Gastroesophageal sphincter (tissue), 4 donors: Measurements from ENCODE around the gene SMIM21. TPM values are rescaled to one million over a fixed set of nuclear protein-coding genes. Genes with fewer than 3 reads are reported as not detected.

ENCODE experiments used
- ATAC-seq: fragments of 150-250 bp; one replicate; pipeline ENCODE4 v1.9.1; 2016; ENCODE audit warnings: mild to moderate bottlenecking, moderate library complexity
- H3K27ac ChIP-seq, 4 donors: fragments of 200-600 bp; sonication (generic) in 3 of 4; 1 replicate in 3 of 4; 2 replicates in 1 of 4; pipeline ENCODE4 v1.5.1; 2016 to 2019
- H3K27me3 ChIP-seq: fragments of 200-600 bp; sonication (generic); one replicate; pipeline ENCODE4 v1.5.1; 2019
- H3K36me3 ChIP-seq, 2 donors: fragments of 200-600 bp; sonication (generic); one replicate each; pipeline ENCODE4 v1.5.1; 2019; ENCODE audit warnings: control low read depth in 1 of 2
- H3K4me1 ChIP-seq, 3 donors: fragments of 200-600 bp; sonication (generic); 1 replicate in 2 of 3; 2 replicates in 1 of 3; pipeline ENCODE4 v1.5.1; 2016 to 2019; ENCODE audit warnings: control low read depth in 2 of 3
- H3K4me3 ChIP-seq, 2 donors: fragments of 200-600 bp; sonication (generic); one replicate each; pipeline ENCODE4 v1.5.1; 2019; ENCODE audit warnings: mild to moderate bottlenecking in 1 of 2, moderate library complexity in 1 of 2
- H3K9me3 ChIP-seq, 3 donors: fragments of 200-600 bp; sonication (generic); one replicate each; pipeline ENCODE4 v1.5.1; 2017 to 2019; ENCODE audit warnings: control low read depth in 2 of 3
- EP300 ChIP-seq: sonication (generic); formaldehyde crosslinking; IDR thresholded peaks from one replicate; pipeline ENCODE4 v1.6.1; 2017; ENCODE audit warnings: antibody characterized with exemption, mild to moderate bottlenecking
- POLR2A ChIP-seq, 2 donors: fragments of 450-650 bp; IDR thresholded peaks; one replicate each; pipeline ENCODE4 v1.6.1; 2017; ENCODE audit warnings: antibody characterized with exemption in 2 of 2, mild to moderate bottlenecking in 2 of 2, moderate library complexity in 1 of 2
- POLR2AphosphoS5 ChIP-seq: sonication (generic); formaldehyde crosslinking; IDR thresholded peaks from one replicate; pipeline ENCODE4 v1.6.1; 2017; ENCODE audit warnings: antibody characterized with exemption
- WGBS, 2 donors: methylation state at CpG; one replicate each; pipeline ENCODE4 v1.1.5; 2018; ENCODE audit warnings: low coverage in 1 of 2; 5-methylcytosine and 5-hydroxymethylcytosine counted together
- total RNA-seq, 4 donors: library from RNA; depleted of rRNA; stranded (reverse); fragments of >200 nt; gene quantifications; one replicate each; pipeline ENCODE4 v1.1.0, GENCODE V29; 2016
- TF ChIP-seq, protein P1 (sequence below), 4 experiments: fragments of 200-600 bp in 2 of 4; fragments of 450-650 bp in 2 of 4; sonication (generic) in 1 of 4; IDR thresholded peaks; one replicate each; pipeline ENCODE4 v1.5.1; 2017 to 2019; ENCODE audit warnings: antibody characterized with exemption in 4 of 4, mild to moderate bottlenecking in 2 of 4, moderate library complexity in 2 of 4

The SMIM21 gene
- total RNA-seq, 4 donors from 2014 or later, result not detected

DNA sequence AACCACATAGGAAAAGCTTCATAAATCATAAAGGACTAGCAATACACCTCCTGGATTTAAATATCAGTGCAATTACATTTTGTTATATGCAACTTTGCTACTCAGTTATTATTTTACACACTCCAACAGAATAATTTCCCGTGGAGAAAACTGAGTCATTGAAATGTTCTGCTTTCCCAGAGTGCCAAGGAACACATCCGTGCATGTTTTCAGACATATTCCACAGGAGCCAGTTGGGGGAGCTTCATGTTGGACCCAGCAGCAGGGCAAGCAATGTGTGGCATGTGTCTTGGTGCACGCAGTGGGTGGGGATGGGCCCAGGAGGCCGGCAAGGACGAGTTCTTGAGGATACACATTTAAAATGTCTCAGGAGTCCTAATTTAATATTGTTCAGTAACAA, 14.4 kb upstream of the SMIM21 start:
- TF ChIP-seq POLR2AphosphoS5 (no peak), EP300 (no peak), POLR2A (IDR thresholded peaks at IDR 0.05) (no peak)
- TF ChIP-seq, protein P1, sequence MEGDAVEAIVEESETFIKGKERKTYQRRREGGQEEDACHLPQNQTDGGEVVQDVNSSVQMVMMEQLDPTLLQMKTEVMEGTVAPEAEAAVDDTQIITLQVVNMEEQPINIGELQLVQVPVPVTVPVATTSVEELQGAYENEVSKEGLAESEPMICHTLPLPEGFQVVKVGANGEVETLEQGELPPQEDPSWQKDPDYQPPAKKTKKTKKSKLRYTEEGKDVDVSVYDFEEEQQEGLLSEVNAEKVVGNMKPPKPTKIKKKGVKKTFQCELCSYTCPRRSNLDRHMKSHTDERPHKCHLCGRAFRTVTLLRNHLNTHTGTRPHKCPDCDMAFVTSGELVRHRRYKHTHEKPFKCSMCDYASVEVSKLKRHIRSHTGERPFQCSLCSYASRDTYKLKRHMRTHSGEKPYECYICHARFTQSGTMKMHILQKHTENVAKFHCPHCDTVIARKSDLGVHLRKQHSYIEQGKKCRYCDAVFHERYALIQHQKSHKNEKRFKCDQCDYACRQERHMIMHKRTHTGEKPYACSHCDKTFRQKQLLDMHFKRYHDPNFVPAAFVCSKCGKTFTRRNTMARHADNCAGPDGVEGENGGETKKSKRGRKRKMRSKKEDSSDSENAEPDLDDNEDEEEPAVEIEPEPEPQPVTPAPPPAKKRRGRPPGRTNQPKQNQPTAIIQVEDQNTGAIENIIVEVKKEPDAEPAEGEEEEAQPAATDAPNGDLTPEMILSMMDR (IDR thresholded peaks at IDR 0.05), result no peak
- no peak for ATAC-seq
- H3K4me3 ChIP-seq, result no peak overlapping the region
- no peaks in the 10 kb centered on the region for H3K4me1 ChIP-seq
- WGBS, 2 donors, result 77 to 88% methylated on average over 2 to 4 of the region's 5 CpGs
- no peaks in the 10 kb centered on the region for H3K36me3 ChIP-seq
- no peaks in the 10 kb centered on the region for H3K9me3 ChIP-seq
- peaks cover 14% of the 10 kb centered on the region for H3K27me3 ChIP-seq
- no peak overlapping the region for H3K27ac ChIP-seq

GRCh38 chr18:75439348-75439747, 11.8 kb upstream of the SMIM21 start:
- no peaks in the 10 kb centered on the region for H3K9me3 ChIP-seq
- H3K4me3 ChIP-seq, result no peak overlapping the region
- H3K4me1 ChIP-seq, result no peaks in the 10 kb centered on the region
- no peaks in the 10 kb centered on the region for H3K36me3 ChIP-seq
- H3K27me3 ChIP-seq, result peaks cover 14% of the 10 kb centered on the region
- ATAC-seq, result no peak
- H3K27ac ChIP-seq, result no peak overlapping the region
- WGBS, 2 donors, result 82 to 88% methylated on average over 3 to 4 of the region's 4 CpGs
- TF ChIP-seq POLR2A (IDR thresholded peaks at IDR 0.05) (no peak), EP300 (no peak), POLR2AphosphoS5 (no peak)
- TF ChIP-seq, protein P1 (IDR thresholded peaks at IDR 0.05), result no peak

- no peak overlapping the region for H3K4me3 ChIP-seq
- H3K9me3 ChIP-seq, result no peaks in the 10 kb centered on the region
- H3K36me3 ChIP-seq, result no peaks in the 10 kb centered on the region
- no peak overlapping the region for H3K27ac ChIP-seq
- no peak for ATAC-seq
- 47 to 58% methylated on average over 2 to 3 of the region's 3 CpGs for WGBS, 2 donors
- H3K27me3 ChIP-seq, result peaks cover 14% of the 10 kb centered on the region
- TF ChIP-seq POLR2A (IDR thresholded peaks at IDR 0.05) (no peak), POLR2AphosphoS5 (no peak), EP300 (no peak)
- TF ChIP-seq, protein P1 (IDR thresholded peaks at IDR 0.05), result no peak
- no peaks in the 10 kb centered on the region for H3K4me1 ChIP-seq
These were observed 11.4 kb upstream of the SMIM21 start for GRCh38 chr18:75438891-75439290.

DNA sequence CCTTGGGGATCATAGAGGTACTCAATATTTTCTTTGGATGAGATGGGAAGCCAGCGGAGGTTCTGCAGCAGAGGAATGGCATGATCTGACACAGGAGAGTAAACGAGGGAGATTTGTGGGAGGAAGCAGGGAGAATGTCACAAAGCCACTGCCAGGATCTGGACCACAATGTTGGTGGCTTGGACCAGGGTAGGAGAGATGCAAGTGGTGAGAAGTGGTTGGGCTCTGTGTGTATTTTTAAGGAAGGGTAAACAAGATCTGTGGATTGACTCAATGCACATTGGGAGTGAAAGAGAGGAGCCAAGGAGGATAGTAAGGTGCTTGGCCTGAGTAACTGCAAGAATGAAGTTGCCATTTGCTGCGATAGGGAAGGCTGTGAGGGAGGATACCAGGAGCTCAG, 10.5 kb upstream of the SMIM21 start:
- ATAC-seq, result no peak

DNA sequence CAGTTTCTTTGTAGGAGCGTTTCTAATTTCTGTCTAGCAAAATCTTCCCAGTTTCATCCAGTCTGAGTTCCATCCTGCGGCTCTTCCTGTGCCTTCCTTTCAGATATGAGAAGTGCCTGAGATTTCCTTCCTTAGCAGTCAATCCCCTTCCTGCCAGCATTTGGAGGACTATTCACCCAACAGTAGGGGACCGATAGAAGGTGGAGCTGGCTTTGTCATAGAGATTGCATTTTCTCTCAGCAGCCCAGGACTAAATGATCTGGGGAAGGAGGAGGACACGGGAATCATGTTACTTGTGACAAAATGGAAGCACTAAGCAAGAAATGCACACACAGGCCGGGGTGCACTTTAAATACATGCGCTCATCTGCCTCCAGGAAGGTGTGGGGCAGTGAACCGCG, 5.6 kb upstream of the SMIM21 start:
- no peaks in the 10 kb centered on the region for H3K27me3 ChIP-seq
- H3K9me3 ChIP-seq, result no peaks in the 10 kb centered on the region
- TF ChIP-seq POLR2AphosphoS5 (no peak), EP300 (no peak)
- H3K27ac ChIP-seq, result no peak overlapping the region
- no peaks in the 10 kb centered on the region for H3K36me3 ChIP-seq
- WGBS, 2 donors, result 74 to 100% methylated on average over 2 to 8 of the region's 8 CpGs
- no peak overlapping the region for H3K4me3 ChIP-seq
- ATAC-seq, result no peak
- no peaks in the 10 kb centered on the region for H3K4me1 ChIP-seq

More for the DNA sequence above, 10.5 kb upstream of the SMIM21 start:
- H3K4me1 ChIP-seq, result no peaks in the 10 kb centered on the region
- H3K36me3 ChIP-seq, result no peaks in the 10 kb centered on the region
- 82 to 93% methylated on average over 2 to 3 of the region's 3 CpGs for WGBS, 2 donors
- no peaks in the 10 kb centered on the region for H3K9me3 ChIP-seq
- H3K27me3 ChIP-seq, result peaks cover 14% of the 10 kb centered on the region
- no peak overlapping the region for H3K4me3 ChIP-seq
- TF ChIP-seq POLR2AphosphoS5, result no peak
- TF ChIP-seq EP300, result no peak
- TF ChIP-seq, protein P1 (IDR thresholded peaks at IDR 0.05), result no peak
- no peak for TF ChIP-seq POLR2A (IDR thresholded peaks at IDR 0.05)
- no peak overlapping the region for H3K27ac ChIP-seq
